K562 (cell line): ENCODE results near the gene OST4. TPM values are rescaled to one million over a fixed set of nuclear protein-coding genes. Genes with fewer than 3 reads are reported as not detected.

Source experiments
- CHD4 ChIP-seq: fragments of 200-600 bp; sonication (generic); IDR thresholded peaks from 3 replicates; pipeline ENCODE4 v1.6.1; 2012; ENCODE audit warnings: low read depth, mild to moderate bottlenecking, mixed read lengths, low read length, inconsistent platforms; ENCODE audit not compliant: insufficient read depth, insufficient replicate concordance, poor library complexity, severe bottlenecking
- CREB5 ChIP-seq: fragments of 250-450 bp; sonication (Bioruptor Pico); IDR thresholded peaks from 2 replicates; pipeline ENCODE4 v1.5.0; 2020; ENCODE audit warnings: mild to moderate bottlenecking
- CTCFL ChIP-seq: IDR thresholded peaks from 2 replicates; pipeline ENCODE4 v1.6.1; 2011; ENCODE audit warnings: borderline replicate concordance, low read depth, mild to moderate bottlenecking, moderate library complexity, low read length; ENCODE audit not compliant: insufficient read depth, poor library complexity, severe bottlenecking
- DLX4 ChIP-seq: fragments of 250-450 bp; sonication (Bioruptor Pico); IDR thresholded peaks from 2 replicates; pipeline ENCODE4 v1.6.1; 2021; ENCODE audit warnings: mild to moderate bottlenecking
- E2F1 ChIP-seq: sonication (generic); formaldehyde crosslinking; IDR thresholded peaks from 2 replicates; pipeline ENCODE4 v1.8.1; 2023; ENCODE audit warnings: mild to moderate bottlenecking, missing genetic modification reagents, moderate library complexity
- EHMT2 ChIP-seq: fragments of 450-650 bp; IDR thresholded peaks from 2 replicates; pipeline ENCODE4 v1.6.1; 2018; ENCODE audit warnings: antibody characterized with exemption
- ELK1 ChIP-seq: sonication (generic); formaldehyde crosslinking; IDR thresholded peaks from 2 replicates; pipeline ENCODE4 v1.8.1; 2022; ENCODE audit warnings: missing genetic modification reagents
- ESRRA ChIP-seq: fragments of 450-650 bp; IDR thresholded peaks from 2 replicates; pipeline ENCODE4 v1.6.1; 2014; ENCODE audit warnings: low read depth, mild to moderate bottlenecking, moderate library complexity, borderline replicate concordance
- FOXO4 ChIP-seq: fragments of 450-650 bp; formaldehyde crosslinking; IDR thresholded peaks from 2 replicates; pipeline ENCODE4 v1.4.0; 2020; ENCODE audit warnings: mild to moderate bottlenecking, moderate library complexity
- HOXB6 ChIP-seq: fragments of 250-450 bp; sonication (Bioruptor Pico); IDR thresholded peaks from 2 replicates; pipeline ENCODE4 v1.5.1; 2022; ENCODE audit warnings: mild to moderate bottlenecking, borderline replicate concordance
- MAFF ChIP-seq: IDR thresholded peaks from 2 replicates; pipeline ENCODE4 v1.6.1; 2012; ENCODE audit warnings: low read length, improper control_type of control experiment
- MAFG ChIP-seq: fragments of 450-650 bp; conservative IDR thresholded peaks from 2 replicates; pipeline ENCODE4 v1.6.1; 2016; ENCODE audit warnings: missing genetic modification characterization, missing compliant biosample characterization
- PCBP1 ChIP-seq: fragments of 200-400 bp; formaldehyde crosslinking; IDR thresholded peaks from 2 replicates; pipeline ENCODE4 v1.6.1; 2018; ENCODE audit warnings: mild to moderate bottlenecking, low read depth, low read length; ENCODE audit not compliant: poor library complexity, severe bottlenecking
- PHB2 ChIP-seq: fragments of 450-650 bp; IDR thresholded peaks from 2 replicates; pipeline ENCODE4 v1.6.1; 2017; ENCODE audit warnings: low read depth
- POLR2AphosphoS5 ChIP-seq: IDR thresholded peaks from 2 replicates; pipeline ENCODE4 v1.6.1; 2011; ENCODE audit warnings: mild to moderate bottlenecking, low read depth, low read length, moderate library complexity; ENCODE audit not compliant: control insufficient read depth, insufficient read depth
- PRPF4 ChIP-seq: fragments of 200-400 bp; formaldehyde crosslinking; IDR thresholded peaks from one replicate; pipeline ENCODE4 v1.6.1; 2017; ENCODE audit warnings: low read length, low read depth, mild to moderate bottlenecking; ENCODE audit not compliant: insufficient read depth, poor library complexity, severe bottlenecking
- RBM22 ChIP-seq: fragments of 200-400 bp; formaldehyde crosslinking; IDR thresholded peaks from 2 replicates; pipeline ENCODE4 v1.6.1; 2018; ENCODE audit warnings: low read length, low read depth; ENCODE audit not compliant: poor library complexity, severe bottlenecking
- SLC30A9 ChIP-seq: fragments of 250-450 bp; sonication (Bioruptor Pico); IDR thresholded peaks from 2 replicates; pipeline ENCODE4 v1.8.0; 2022; ENCODE audit warnings: mild to moderate bottlenecking, moderate library complexity
- THRAP3 ChIP-seq: fragments of 450-650 bp; IDR thresholded peaks from 2 replicates; pipeline ENCODE4 v1.6.1; 2016; ENCODE audit warnings: mild to moderate bottlenecking, inconsistent platforms, borderline replicate concordance
- polyA plus RNA-seq, 8 experiments: library from polyadenylated mRNA; depleted of rRNA in 4 of 8; stranded (reverse) in 5 of 8; unstranded in 3 of 8; fragments of >200 nt; fragmentation: Nextera tagmentation in 2 of 8; fragmentation: Illumina TruSeq in 1 of 8; extraction: Ambion mirVana in 2 of 8; extraction: Trizol in 1 of 8; gene quantifications; 2 replicates each; pipeline versions ENCODE4 v1.2.1 to v1.2.3, GENCODE V29; 2011 to 2014; ENCODE audit warnings: inconsistent platforms in 1 of 8, missing spikeins in 1 of 8
- total RNA-seq, 7 experiments: library from RNA; depleted of rRNA in 6 of 7; stranded (reverse); fragments of >200 nt in 6 of 7; fragmentation: Illumina TruSeq in 2 of 7; extraction: Trizol in 2 of 7; gene quantifications; 2 replicates each; pipeline versions ENCODE4 v1.2.1 to v1.2.3, GENCODE V29; 2011 to 2021; ENCODE audit warnings: low replicate concordance in 1 of 7

The OST4 gene
- total and polyA plus RNA-seq, 9 of the 15 experiments (the other 6 are each of a cell fraction or from before 2014, with no cell fraction given) = 186 to 1,155 (median 355) TPM

GRCh38 chr2:27071277-27071989 is at the start of gene OST4 (continued):
- TF ChIP-seq MAFG (tag) = no peak
- no peak for TF ChIP-seq EHMT2
- TF ChIP-seq ESRRA = peak; percentile 79; the same call in 1 of the 2 replicates
- TF ChIP-seq RBM22 = no peak
- TF ChIP-seq CTCFL = peak; percentile 29
- TF ChIP-seq ELK1 (CRISPR knock-in tag) = no peak
- TF ChIP-seq MAFF = no peak
- no peak for TF ChIP-seq SLC30A9
- TF ChIP-seq E2F1 = peak; percentile 40; the same call in 1 of the 2 replicates
- no peak for TF ChIP-seq FOXO4 (CRISPR knock-in tag)
- peak; percentile 80; the same call in 1 of the 2 replicates for TF ChIP-seq POLR2AphosphoS5
- no peak for TF ChIP-seq CHD4
- no peak for TF ChIP-seq HOXB6 (CRISPR knock-in tag)
- no peak for TF ChIP-seq PRPF4
- no peak for TF ChIP-seq PCBP1
- no peak for TF ChIP-seq THRAP3
- no peak for TF ChIP-seq CREB5 (CRISPR knock-in tag)
- TF ChIP-seq PHB2 = no peak
- TF ChIP-seq DLX4 (CRISPR knock-in tag) = no peak
